ENCODE measurements around the gene TMEM238. TPM values are rescaled to one million over a fixed set of nuclear protein-coding genes. Genes with fewer than 3 reads are reported as not detected.

TMEM238 gene
- total RNA-seq, 2 donors from 2014 or later = 7.2 to 11.5 TPM

GRCh38 chr19:55376241-55376933 is 7.7 kb downstream of the TMEM238 start, which contains the start of gene TMEM190:
Gene TMEM190 (plus strand): TSS chr19:55376826. CDS start chr19:55376854, 28 bp downstream.
- H3K27ac Mint-ChIP-seq = no peak within 1 kb of the TSS
- peaks cover 11% of the 10 kb centered on the region for H3K27me3 Mint-ChIP-seq
- H3K4me1 Mint-ChIP-seq = peaks cover 1% of the 10 kb centered on the region
- H3K9me3 Mint-ChIP-seq = no peaks in the 10 kb centered on the region
- H3K36me3 Mint-ChIP-seq (ENCODE audit: low read depth) = no peaks in the 10 kb centered on the region
- no peak within 1 kb of the TSS for H3K4me3 Mint-ChIP-seq
- no peak for ATAC-seq (replicated peaks)

- H3K9me3 Mint-ChIP-seq = no peaks in the 10 kb centered on the region
- peaks cover 7% of the 10 kb centered on the region for H3K4me1 Mint-ChIP-seq
- peaks cover 25% of the 10 kb centered on the region for H3K27me3 Mint-ChIP-seq
- no peak overlapping the region for H3K27ac Mint-ChIP-seq
- no peak for ATAC-seq (replicated peaks)
- no peak overlapping the region for H3K4me3 Mint-ChIP-seq
- peaks cover 6% of the 10 kb centered on the region for H3K36me3 Mint-ChIP-seq (ENCODE audit: low read depth)
These were observed 9.9 kb downstream of the TMEM238 start for GRCh38 chr19:55373993-55374757.

- Mint-ChIP-seq H3K4me3 (no peak overlapping the region), H3K9me3 (no peaks in the 10 kb centered on the region), H3K36me3 (ENCODE audit: low read depth) (peaks cover 6% of the 10 kb centered on the region), H3K27me3 (peaks cover 25% of the 10 kb centered on the region), H3K27ac (no peak overlapping the region), H3K4me1 (peaks cover 7% of the 10 kb centered on the region)
- ATAC-seq (replicated peaks) = no peak
These were observed 10.6 kb downstream of the TMEM238 start for GRCh38 chr19:55373306-55373992.

- H3K27ac Mint-ChIP-seq = no peak overlapping the region
- H3K27me3 Mint-ChIP-seq = peaks cover 25% of the 10 kb centered on the region
- H3K36me3 Mint-ChIP-seq (ENCODE audit: low read depth) = peaks cover 6% of the 10 kb centered on the region
- no peaks in the 10 kb centered on the region for H3K9me3 Mint-ChIP-seq
- no peak overlapping the region for H3K4me3 Mint-ChIP-seq
- H3K4me1 Mint-ChIP-seq = peaks cover 7% of the 10 kb centered on the region
- ATAC-seq (replicated peaks) = no peak
These were observed 11.6 kb downstream of the TMEM238 start for GRCh38 chr19:55372316-55373081.

- Mint-ChIP-seq H3K27ac (no peak within 1 kb of the TSS), H3K36me3 (ENCODE audit: low read depth) (peaks cover 6% of the 10 kb centered on the region), H3K9me3 (no peaks in the 10 kb centered on the region), H3K4me3 (peak within 1 kb of the TSS; percentile 60), H3K4me1 (peaks cover 7% of the 10 kb centered on the region), H3K27me3 (peaks cover 28% of the 10 kb centered on the region)
- no peak for ATAC-seq (replicated peaks)
These were observed 13.6 kb downstream of the TMEM238 start, which contains the start of gene IL11 for GRCh38 chr19:55370305-55370988. Gene IL11 (minus strand): TSS chr19:55370463. CDS start chr19:55370310, 153 bp downstream.

- Mint-ChIP-seq H3K9me3 (no peaks in the 10 kb centered on the region), H3K27me3 (peaks cover 28% of the 10 kb centered on the region), H3K27ac (no peak overlapping the region), H3K36me3 (ENCODE audit: low read depth) (peaks cover 6% of the 10 kb centered on the region), H3K4me3 (peak overlapping the region; percentile 60), H3K4me1 (peaks cover 7% of the 10 kb centered on the region)
- ATAC-seq (replicated peaks) = peak; percentile 75
These were observed 14.3 kb downstream of the TMEM238 start for GRCh38 chr19:55369653-55370304.

GRCh38 chr19:55368701-55369563 is 15.2 kb downstream of the TMEM238 start:
- peaks cover 7% of the 10 kb centered on the region for H3K4me1 Mint-ChIP-seq
- peaks cover 6% of the 10 kb centered on the region for H3K36me3 Mint-ChIP-seq (ENCODE audit: low read depth)
- no peak overlapping the region for H3K4me3 Mint-ChIP-seq
- no peaks in the 10 kb centered on the region for H3K9me3 Mint-ChIP-seq
- H3K27me3 Mint-ChIP-seq = peaks cover 27% of the 10 kb centered on the region
- peak; percentile 71 for ATAC-seq (replicated peaks)
- no peak overlapping the region for H3K27ac Mint-ChIP-seq

- H3K27me3 Mint-ChIP-seq = peaks cover 22% of the 10 kb centered on the region
- no peak for ATAC-seq (replicated peaks)
- H3K9me3 Mint-ChIP-seq = no peaks in the 10 kb centered on the region
- H3K4me3 Mint-ChIP-seq = no peak overlapping the region
- H3K27ac Mint-ChIP-seq = no peak overlapping the region
- peaks cover 6% of the 10 kb centered on the region for H3K36me3 Mint-ChIP-seq (ENCODE audit: low read depth)
- H3K4me1 Mint-ChIP-seq = peaks cover 7% of the 10 kb centered on the region
These were observed 16.0 kb downstream of the TMEM238 start for GRCh38 chr19:55368106-55368505.

GRCh38 chr19:55366790-55367189 is 17.3 kb downstream of the TMEM238 start:
- Mint-ChIP-seq H3K36me3 (ENCODE audit: low read depth) (peaks cover 6% of the 10 kb centered on the region), H3K27ac (no peak overlapping the region), H3K4me3 (no peak overlapping the region), H3K9me3 (no peaks in the 10 kb centered on the region), H3K27me3 (peaks cover 17% of the 10 kb centered on the region), H3K4me1 (peaks cover 7% of the 10 kb centered on the region)
- ATAC-seq (replicated peaks) = no peak

GRCh38 chr19:55365964-55366363 is 18.1 kb downstream of the TMEM238 start:
- Mint-ChIP-seq H3K4me1 (peaks cover 5% of the 10 kb centered on the region), H3K27ac (no peak overlapping the region), H3K4me3 (no peak overlapping the region), H3K27me3 (peaks cover 14% of the 10 kb centered on the region), H3K9me3 (no peaks in the 10 kb centered on the region), H3K36me3 (ENCODE audit: low read depth) (peaks cover 4% of the 10 kb centered on the region)
- no peak for ATAC-seq (replicated peaks)

GRCh38 chr19:55365245-55365644 is 18.8 kb downstream of the TMEM238 start:
- ATAC-seq (replicated peaks) = no peak
- Mint-ChIP-seq H3K4me1 (no peaks in the 10 kb centered on the region), H3K27ac (no peak overlapping the region), H3K27me3 (peaks cover 7% of the 10 kb centered on the region), H3K9me3 (no peaks in the 10 kb centered on the region), H3K36me3 (ENCODE audit: low read depth) (no peaks in the 10 kb centered on the region), H3K4me3 (no peak overlapping the region)

- Mint-ChIP-seq H3K9me3 (no peaks in the 10 kb centered on the region), H3K4me1 (no peaks in the 10 kb centered on the region), H3K27ac (no peak within 1 kb of the TSS), H3K36me3 (ENCODE audit: low read depth) (no peaks in the 10 kb centered on the region), H3K27me3 (peaks cover 3% of the 10 kb centered on the region), H3K4me3 (no peak within 1 kb of the TSS)
- ATAC-seq (replicated peaks) = no peak
These were observed 20.9 kb downstream of the TMEM238 start, which contains the start of gene GARIN5B for GRCh38 chr19:55362990-55363716. Gene GARIN5B (minus strand): TSS chr19:55363260. CDS start chr19:55363066, 194 bp downstream.
